Fibroblast of lung (primary cell): Measurements from ENCODE around the gene RXRA.

Experiments used
- CTCF ChIP-seq, 2 donors: IDR thresholded peaks in 1 of 2; conservative IDR thresholded peaks in 1 of 2; 1 replicate in 1 of 2; 2 replicates in 1 of 2; pipeline ENCODE4 v1.5.1; 2011 to 2012; ENCODE audit warnings: low read length in 2 of 2, control low read depth in 1 of 2, inconsistent platforms in 1 of 2, low read depth in 1 of 2, mild to moderate bottlenecking in 1 of 2
- EZH2 ChIP-seq: IDR thresholded peaks from 2 replicates; pipeline ENCODE4 v1.5.1; 2012; ENCODE audit warnings: low read length, control low read depth, mild to moderate bottlenecking; ENCODE audit errors: missing control alignments

- no peak for TF ChIP-seq CTCF (conservative IDR thresholded peaks at IDR 0.05 in 1 of 2, IDR thresholded peaks at IDR 0.05 in 1 of 2; ENCODE audit: low read depth in 1 of 2, low read length in 2 of 2)
- no peak for TF ChIP-seq EZH2
These were observed 37.2 kb downstream of the RXRA start for GRCh38 chr9:134363450-134363849.
